Left ventricle myocardium inferior (tissue), 1 donor: ENCODE measurements around the gene CHAF1B. TPM values are rescaled to one million over a fixed set of nuclear protein-coding genes. Genes with fewer than 3 reads are reported as not detected.

Experiments
- DNase-seq: peaks from one replicate; pipeline ENCODE4 v3.0.0-alpha.2; 2020
- H3K27ac ChIP-seq: fragments of 200-600 bp; replicated peaks from 2 replicates; pipeline ENCODE4 v1.8.0; 2021
- H3K27me3 ChIP-seq: fragments of 200-600 bp; 2 replicates; pipeline ENCODE4 v1.8.0; 2021; ENCODE audit warnings: low read depth
- H3K36me3 ChIP-seq: fragments of 200-600 bp; 2 replicates; pipeline ENCODE4 v1.8.0; 2021
- H3K4me1 ChIP-seq: fragments of 200-600 bp; 2 replicates; pipeline ENCODE4 v1.8.0; 2021
- H3K4me3 ChIP-seq: fragments of 200-600 bp; 2 replicates; pipeline ENCODE4 v1.8.0; 2021; ENCODE audit warnings: mild to moderate bottlenecking, moderate library complexity
- H3K9me3 ChIP-seq: fragments of 200-600 bp; replicated peaks from 2 replicates; pipeline ENCODE4 v1.8.0; 2021
- CTCF ChIP-seq: fragments of 200-600 bp; IDR thresholded peaks from 2 replicates; pipeline ENCODE4 v1.8.0; 2021; ENCODE audit warnings: antibody characterized with exemption, mild to moderate bottlenecking, borderline replicate concordance
- intact Hi-C: fragments of 100-400 bp; cut with micrococcal nuclease; formaldehyde crosslinking; loops from one replicate; pipeline ENCODE4 v1.11.0; 2022
- total RNA-seq: library from RNA; stranded (reverse); fragmentation: NEBNext Ultra II Directional; extraction: Animal tissue kit (Norgen Biotek cat#: 25700); gene quantifications from one replicate; pipeline ENCODE4 v1.2.1, GENCODE V29; 2021
- donor health status: DM: no; HTN: yes; CAD: no; lungs with severe emphysema.

CHAF1B gene
- total RNA-seq, 1 donor from 2014 or later: 0.38 TPM

GRCh38 chr21:36347278-36347961, 37.8 kb upstream of the CHAF1B start:
- Histone ChIP-seq H3K27me3 (no peaks in the 10 kb centered on the region), H3K4me1 (no peaks in the 10 kb centered on the region), H3K36me3 (peaks cover 92% of the 10 kb centered on the region), H3K9me3 (no peaks in the 10 kb centered on the region), H3K4me3 (no peak overlapping the region), H3K27ac (no peak overlapping the region)
- intact Hi-C loops: no loop called here
- no peak for DNase-seq
- no peak for TF ChIP-seq CTCF

- Histone ChIP-seq H3K4me1 (no peaks in the 10 kb centered on the region), H3K27me3 (no peaks in the 10 kb centered on the region), H3K9me3 (no peaks in the 10 kb centered on the region), H3K4me3 (no peak overlapping the region), H3K27ac (no peak overlapping the region), H3K36me3 (peaks cover 92% of the 10 kb centered on the region)
- no peak for DNase-seq
- intact Hi-C loops: no loop called here
- no peak for TF ChIP-seq CTCF
Observed at GRCh38 chr21:36347962-36348328, 37.2 kb upstream of the CHAF1B start.

GRCh38 chr21:36349315-36349714, 35.9 kb upstream of the CHAF1B start:
- no peak overlapping the region for H3K4me3 ChIP-seq
- H3K27ac ChIP-seq: no peak overlapping the region
- H3K4me1 ChIP-seq: no peaks in the 10 kb centered on the region
- no peaks in the 10 kb centered on the region for H3K27me3 ChIP-seq
- DNase-seq: no peak
- intact Hi-C loops: no loop called here
- H3K36me3 ChIP-seq: peaks cover 83% of the 10 kb centered on the region
- no peaks in the 10 kb centered on the region for H3K9me3 ChIP-seq
- no peak for TF ChIP-seq CTCF

GRCh38 chr21:36350282-36350910, 34.8 kb upstream of the CHAF1B start:
- Histone ChIP-seq H3K27me3 (no peaks in the 10 kb centered on the region), H3K9me3 (no peaks in the 10 kb centered on the region), H3K4me1 (no peaks in the 10 kb centered on the region), H3K36me3 (peaks cover 80% of the 10 kb centered on the region), H3K27ac (no peak overlapping the region), H3K4me3 (no peak overlapping the region)
- TF ChIP-seq CTCF: no peak
- intact Hi-C loops: no loop called here
- no peak for DNase-seq

- intact Hi-C loops: no loop called here
- Histone ChIP-seq H3K27ac (no peak overlapping the region), H3K27me3 (no peaks in the 10 kb centered on the region), H3K36me3 (peaks cover 80% of the 10 kb centered on the region), H3K4me1 (no peaks in the 10 kb centered on the region), H3K4me3 (no peak overlapping the region), H3K9me3 (no peaks in the 10 kb centered on the region)
- no peak for TF ChIP-seq CTCF
- no peak for DNase-seq
Observed at GRCh38 chr21:36354918-36355680, 30.1 kb upstream of the CHAF1B start.
